GM10847 (cell line): ENCODE measurements around the gene ATG10.

ENCODE experiments used
- POLR2A ChIP-seq: IDR thresholded peaks from 2 replicates; pipeline ENCODE4 v1.6.1; 2011; ENCODE audit not compliant: insufficient read length; ENCODE audit errors: extremely low read depth

The ATG10 gene

GRCh38 chr5:82259172-82259800 is 287.5 kb downstream of the ATG10 start:
- TF ChIP-seq POLR2A = no peak

GRCh38 chr5:82265047-82265446 is 293.2 kb downstream of the ATG10 start:
- no peak for TF ChIP-seq POLR2A

GRCh38 chr5:82274343-82275211 is 302.8 kb downstream of the ATG10 start:
- TF ChIP-seq POLR2A = no peak

GRCh38 chr5:82275216-82275664 is 303.4 kb downstream of the ATG10 start:
- no peak for TF ChIP-seq POLR2A

- TF ChIP-seq POLR2A = no peak
Observed at GRCh38 chr5:82276800-82277612, 305.2 kb downstream of the ATG10 start.

GRCh38 chr5:82277613-82277986 is 305.8 kb downstream of the ATG10 start:
- no peak for TF ChIP-seq POLR2A

GRCh38 chr5:82277987-82278710 is 306.3 kb downstream of the ATG10 start, which contains the start of gene RPS23:
Gene RPS23 (minus strand): TSS chr5:82278354. CDS start chr5:82278323, 31 bp downstream.
- TF ChIP-seq POLR2A = peak; percentile 95

GRCh38 chr5:82278711-82279370 is 307.0 kb downstream of the ATG10 start:
- TF ChIP-seq POLR2A = no peak

- no peak for TF ChIP-seq POLR2A
Observed at GRCh38 chr5:82283893-82284292, 312.1 kb downstream of the ATG10 start.

- TF ChIP-seq POLR2A = no peak
Observed at GRCh38 chr5:82285206-82285605, 313.4 kb downstream of the ATG10 start.

- TF ChIP-seq POLR2A = no peak
Observed at GRCh38 chr5:82287625-82288024, 315.8 kb downstream of the ATG10 start.

- TF ChIP-seq POLR2A = no peak
Observed at GRCh38 chr5:82290005-82290404, 318.2 kb downstream of the ATG10 start.

GRCh38 chr5:82290908-82291307 is 319.1 kb downstream of the ATG10 start:
- TF ChIP-seq POLR2A = no peak

GRCh38 chr5:82291420-82291819 is 319.6 kb downstream of the ATG10 start:
- TF ChIP-seq POLR2A = no peak

GRCh38 chr5:82295144-82295543 is 323.3 kb downstream of the ATG10 start:
- TF ChIP-seq POLR2A = no peak
